ENCODE measurements around the gene ARL15. TPM values are rescaled to one million over a fixed set of nuclear protein-coding genes. Genes with fewer than 3 reads are reported as not detected.

Gene ARL15
- total RNA-seq, 1 experiment from 2014 or later: 140 TPM

- H3K9me3 ChIP-seq: no peaks in the 10 kb centered on the region
- Mint-ChIP-seq H3K4me1 (ENCODE audit: low read depth, unreplicated experiment) (peaks cover 31% of the 10 kb centered on the region), H3K36me3 (ENCODE audit: insufficient read depth, unreplicated experiment) (peaks cover 29% of the 10 kb centered on the region), H3K27me3 (ENCODE audit: insufficient read depth, unreplicated experiment) (no peaks in the 10 kb centered on the region), H3K27ac (ENCODE audit: unreplicated experiment) (peak overlapping the region; percentile 68), H3K9me3 (ENCODE audit: unreplicated experiment) (no peaks in the 10 kb centered on the region), H3K4me3 (ENCODE audit: unreplicated experiment) (peak overlapping the region; percentile 31)
- H3K36me3 ChIP-seq (ENCODE audit: control insufficient read depth, insufficient read depth, low read length): no peaks in the 10 kb centered on the region; the same call in none of the 2 replicates
- ChIA-PET POLR2A (no interaction called here), CTCF (no interaction called here)
- intact Hi-C loops (cut with micrococcal nuclease; ENCODE audit: unreplicated experiment): no loop called here
- no peak overlapping the region for H3K4me3 ChIP-seq (ENCODE audit: low read depth, low read length)
- no peaks in the 10 kb centered on the region for H3K27me3 ChIP-seq (replicated peaks; ENCODE audit: control insufficient read depth, insufficient read depth, low read length)
- peak in 1 of 2 experiments; percentile 18 for DNase-seq
- H3K4me1 ChIP-seq: peaks cover 24% of the 10 kb centered on the region
- no TSS peak for BruUV-seq (replicated peaks)
- peak; percentile 28 for TF ChIP-seq CTCF (IDR thresholded peaks at IDR 0.05; ENCODE audit: insufficient read depth in 1 of 2, low read depth in 1 of 2, low read length in 1 of 2, severe bottlenecking in 1 of 2, unreplicated experiment in 1 of 2)
These were observed 393.3 kb downstream of the ARL15 start for GRCh38 chr5:53917095-53917494.

- intact Hi-C loops (cut with micrococcal nuclease; ENCODE audit: unreplicated experiment): no loop called here
- H3K4me3 ChIP-seq (ENCODE audit: low read depth, low read length): no peak overlapping the region
- TF ChIP-seq CTCF (IDR thresholded peaks at IDR 0.05; ENCODE audit: insufficient read depth in 1 of 2, low read depth in 1 of 2, low read length in 1 of 2, severe bottlenecking in 1 of 2, unreplicated experiment in 1 of 2): no peak
- no TSS peak for BruUV-seq (replicated peaks)
- no peaks in the 10 kb centered on the region for H3K27me3 ChIP-seq (replicated peaks; ENCODE audit: control insufficient read depth, insufficient read depth, low read length)
- POLR2A ChIA-PET: no interaction called here
- H3K4me1 ChIP-seq: peaks cover 24% of the 10 kb centered on the region
- CTCF ChIA-PET: no interaction called here
- Mint-ChIP-seq H3K9me3 (ENCODE audit: unreplicated experiment) (no peaks in the 10 kb centered on the region), H3K27ac (ENCODE audit: unreplicated experiment) (no peak overlapping the region), H3K27me3 (ENCODE audit: insufficient read depth, unreplicated experiment) (no peaks in the 10 kb centered on the region), H3K4me1 (ENCODE audit: low read depth, unreplicated experiment) (peaks cover 31% of the 10 kb centered on the region), H3K36me3 (ENCODE audit: insufficient read depth, unreplicated experiment) (peaks cover 26% of the 10 kb centered on the region), H3K4me3 (ENCODE audit: unreplicated experiment) (no peak overlapping the region)
- no peaks in the 10 kb centered on the region; the same call in 1 of the 2 replicates for H3K36me3 ChIP-seq (ENCODE audit: control insufficient read depth, insufficient read depth, low read length)
- no peak for DNase-seq
- H3K9me3 ChIP-seq: no peaks in the 10 kb centered on the region
These were observed 395.3 kb downstream of the ARL15 start for GRCh38 chr5:53915120-53915519.

- intact Hi-C loops (cut with micrococcal nuclease; ENCODE audit: unreplicated experiment): no loop called here
- Mint-ChIP-seq H3K4me3 (ENCODE audit: unreplicated experiment) (no peak overlapping the region), H3K4me1 (ENCODE audit: low read depth, unreplicated experiment) (peaks cover 31% of the 10 kb centered on the region), H3K9me3 (ENCODE audit: unreplicated experiment) (no peaks in the 10 kb centered on the region), H3K27ac (ENCODE audit: unreplicated experiment) (no peak overlapping the region), H3K36me3 (ENCODE audit: insufficient read depth, unreplicated experiment) (peaks cover 19% of the 10 kb centered on the region), H3K27me3 (ENCODE audit: insufficient read depth, unreplicated experiment) (no peaks in the 10 kb centered on the region)
- no peaks in the 10 kb centered on the region for H3K27me3 ChIP-seq (replicated peaks; ENCODE audit: control insufficient read depth, insufficient read depth, low read length)
- TF ChIP-seq CTCF (IDR thresholded peaks at IDR 0.05; ENCODE audit: insufficient read depth in 1 of 2, low read depth in 1 of 2, low read length in 1 of 2, severe bottlenecking in 1 of 2, unreplicated experiment in 1 of 2): no peak
- no TSS peak for BruUV-seq (replicated peaks)
- peaks cover 20% of the 10 kb centered on the region for H3K4me1 ChIP-seq
- POLR2A ChIA-PET: no interaction called here
- no peaks in the 10 kb centered on the region for H3K9me3 ChIP-seq
- no peaks in the 10 kb centered on the region; the same call in 1 of the 2 replicates for H3K36me3 ChIP-seq (ENCODE audit: control insufficient read depth, insufficient read depth, low read length)
- H3K4me3 ChIP-seq (ENCODE audit: low read depth, low read length): no peak overlapping the region
- CTCF ChIA-PET: no interaction called here
- DNase-seq: no peak
These were observed 396.4 kb downstream of the ARL15 start for GRCh38 chr5:53913941-53914340.

Data from Caco-2 (cell line).